ENCODE results near the gene RASL10A. TPM values are rescaled to one million over a fixed set of nuclear protein-coding genes. Genes with fewer than 3 reads are reported as not detected.

RASL10A gene
- polyA plus RNA-seq, 3 donors, result 0.12 to 0.26 TPM; not detected in 1

DNA sequence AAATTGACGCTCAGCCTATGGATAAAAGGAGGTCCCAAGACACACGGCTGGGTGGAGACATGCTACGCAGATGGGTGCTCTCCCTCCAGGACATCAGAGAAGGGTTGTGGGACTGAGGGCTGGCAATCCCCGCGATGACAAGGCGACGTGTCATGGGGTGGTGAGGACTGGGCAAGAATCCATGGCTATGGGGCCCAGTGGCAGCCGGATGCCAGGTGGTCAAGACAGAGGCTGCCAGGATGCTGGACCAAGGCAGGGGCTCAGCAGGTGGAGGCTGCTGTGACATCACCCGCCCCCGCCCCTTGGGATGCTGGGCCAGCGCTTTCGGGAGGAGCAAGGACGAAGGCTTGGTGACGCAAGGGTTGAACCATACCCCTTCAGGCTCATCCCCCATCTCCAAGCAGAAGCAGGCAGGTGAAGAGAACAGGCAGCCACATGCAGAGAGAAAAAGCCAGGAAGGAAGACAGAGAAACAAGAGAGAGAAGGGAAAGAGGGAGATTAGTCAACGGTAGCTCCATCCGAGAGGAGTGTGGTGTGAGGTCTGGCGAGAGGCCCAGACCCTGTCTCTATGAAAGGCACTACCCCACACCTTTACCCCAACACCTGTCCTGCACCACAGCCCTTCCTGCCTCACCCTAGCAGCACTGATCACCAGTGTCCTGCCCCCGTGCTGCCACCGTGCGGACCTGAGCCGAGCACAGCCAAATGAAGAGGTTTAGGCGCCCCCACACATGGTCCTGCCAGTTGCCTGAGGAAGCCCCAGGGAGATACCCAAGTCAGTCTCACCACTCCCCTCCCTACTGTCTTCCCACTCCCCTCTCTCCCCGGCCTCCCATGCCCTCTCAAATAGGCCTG is 24.1 kb upstream of the RASL10A start:
- no peak for DNase-seq (ENCODE audit: low read depth in 3 of 3, low spot score in 2 of 3)

DNA sequence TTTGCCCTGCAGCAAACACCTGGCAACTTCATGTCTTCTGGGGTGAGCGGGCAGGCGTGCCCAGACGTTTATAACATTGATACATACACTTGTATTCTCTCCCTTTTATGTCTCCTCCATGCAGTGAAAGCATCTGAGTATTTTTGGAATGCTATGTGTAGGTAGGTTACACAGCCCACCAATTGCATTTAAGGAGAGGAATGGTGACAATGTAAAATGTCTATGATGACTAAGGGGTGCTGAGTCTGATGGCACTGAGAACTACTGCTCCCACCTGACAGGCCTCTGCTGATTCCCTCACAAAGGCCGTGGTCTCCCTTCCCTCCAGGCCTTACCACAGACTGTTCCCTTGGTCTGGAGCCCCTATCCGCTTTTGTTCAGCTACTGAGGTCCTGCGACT is 22.9 kb upstream of the RASL10A start:
- DNase-seq (ENCODE audit: low read depth in 3 of 3, low spot score in 2 of 3), result no peak

DNA sequence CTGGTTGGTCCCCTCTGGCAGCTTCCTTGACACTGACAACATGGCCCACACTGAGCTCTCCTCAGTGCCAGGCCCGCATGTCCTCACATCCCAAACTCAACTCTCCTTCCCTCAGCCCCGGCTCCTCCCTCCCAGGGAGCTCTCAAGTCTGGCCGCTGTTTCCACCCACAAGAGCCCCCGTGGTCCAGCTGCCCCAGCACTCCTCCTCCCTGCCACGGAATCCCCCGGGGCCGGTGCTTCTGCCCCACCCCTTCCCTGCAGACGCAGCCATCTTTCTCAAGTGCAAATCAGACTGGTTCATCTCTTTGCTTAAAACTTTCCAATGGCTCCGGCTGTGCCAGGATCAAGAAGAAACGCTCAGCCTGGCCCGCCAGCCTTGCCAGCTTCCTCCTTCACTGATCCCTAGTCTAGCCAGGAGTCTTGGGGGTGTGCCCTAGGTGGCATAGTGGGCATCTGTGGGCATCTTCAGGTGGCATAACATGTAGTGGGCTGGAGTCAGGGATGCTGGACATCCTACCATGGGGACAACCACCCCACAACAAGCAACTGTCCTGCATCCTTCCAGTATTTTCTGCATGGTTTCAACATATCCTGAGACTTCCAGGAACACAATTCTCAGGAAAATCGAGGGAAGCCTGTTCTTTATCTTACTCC is 22.3 kb upstream of the RASL10A start:
- no peak for DNase-seq (ENCODE audit: low read depth in 3 of 3, low spot score in 2 of 3)

DNA sequence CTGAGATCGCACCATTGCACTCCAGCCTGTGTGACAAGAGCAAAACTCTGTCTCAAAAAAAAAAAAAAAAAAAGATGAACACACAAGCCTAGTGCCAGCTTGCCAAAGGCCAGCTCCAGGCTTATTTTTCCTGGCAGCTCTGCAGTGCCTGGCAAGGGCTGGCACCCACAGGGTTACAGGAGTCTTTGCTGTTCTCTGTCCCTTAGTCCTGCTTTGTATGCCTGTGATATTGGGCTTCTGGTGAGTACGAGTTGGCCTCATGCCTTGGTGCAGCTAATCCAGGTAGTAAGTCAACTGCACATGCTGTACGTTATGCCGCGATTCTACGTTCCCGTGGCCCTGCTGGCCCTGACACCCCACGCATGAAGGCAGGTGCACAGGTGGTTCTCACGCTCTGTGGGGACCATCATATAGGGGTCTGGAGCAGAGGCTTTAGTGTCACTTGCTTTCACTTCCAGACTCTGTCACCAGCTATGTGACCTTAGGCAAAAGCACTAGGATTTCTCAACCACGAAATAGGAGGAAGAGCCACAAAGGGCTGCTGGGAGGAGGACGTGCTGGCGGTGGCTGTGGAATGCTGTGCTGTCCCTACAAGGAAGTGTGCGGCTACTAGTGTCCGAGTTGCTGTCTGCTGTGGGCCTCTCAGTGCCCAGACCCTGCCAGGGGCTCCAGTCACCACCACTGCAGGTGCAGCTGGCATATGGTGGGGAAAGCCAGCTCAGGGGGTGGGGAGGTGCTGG is 21.4 kb upstream of the RASL10A start:
- no peak for DNase-seq (ENCODE audit: low read depth in 3 of 3, low spot score in 2 of 3)

DNA sequence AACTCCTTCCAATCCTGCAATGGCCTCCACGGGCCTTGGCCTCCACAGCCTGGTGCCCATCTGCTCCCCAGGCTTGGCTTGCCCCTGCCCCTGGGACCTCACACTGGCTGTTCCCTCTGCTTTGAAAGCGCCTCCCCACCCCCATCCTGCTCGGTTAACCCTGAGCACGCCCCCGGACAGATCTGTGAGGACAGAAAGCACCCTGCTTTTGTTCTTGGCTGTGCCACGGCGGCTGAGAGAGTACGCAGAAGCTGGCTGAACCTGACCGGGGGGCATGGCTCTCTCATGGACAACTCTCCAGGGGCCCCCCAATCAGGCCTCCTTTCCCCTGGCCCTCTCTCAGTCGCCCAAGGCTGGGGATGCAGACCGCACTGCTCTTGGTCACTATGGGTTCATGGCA is 20.2 kb upstream of the RASL10A start:
- DNase-seq (ENCODE audit: low read depth in 3 of 3, low spot score in 2 of 3), result no peak

DNA sequence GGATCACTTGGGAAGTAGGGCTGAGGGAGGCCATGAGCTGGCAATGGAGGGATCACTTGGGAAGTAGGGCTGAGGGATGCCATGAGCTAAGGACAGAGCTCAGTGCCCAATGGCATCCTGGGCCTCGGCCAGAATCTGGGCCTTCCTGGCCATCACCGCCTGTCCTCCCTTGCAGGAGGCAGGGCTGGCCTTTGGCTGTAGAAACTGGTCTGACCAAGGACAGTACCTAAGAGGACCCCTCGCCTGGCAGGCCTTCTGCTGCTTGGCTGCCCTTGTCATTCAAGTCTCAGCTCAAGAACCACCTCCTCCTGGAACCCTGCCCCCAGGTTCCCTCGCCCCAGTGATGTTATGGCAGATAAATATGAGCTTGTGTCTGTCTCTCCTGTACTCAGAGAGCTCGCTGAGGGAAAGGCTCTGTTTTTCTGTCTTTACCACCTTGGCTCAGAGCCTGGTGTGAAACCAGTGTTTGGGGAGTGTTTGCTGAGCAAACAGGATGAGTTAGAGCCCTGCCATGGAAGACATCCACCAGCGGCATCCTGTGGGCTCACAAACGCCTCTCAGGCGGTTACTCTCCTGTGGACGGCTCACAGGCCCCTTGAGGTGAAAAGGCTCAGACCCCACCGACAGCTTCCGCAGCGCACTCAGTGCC is 19.3 kb upstream of the RASL10A start:
- no peak for DNase-seq (ENCODE audit: low read depth in 3 of 3, low spot score in 2 of 3)

DNA sequence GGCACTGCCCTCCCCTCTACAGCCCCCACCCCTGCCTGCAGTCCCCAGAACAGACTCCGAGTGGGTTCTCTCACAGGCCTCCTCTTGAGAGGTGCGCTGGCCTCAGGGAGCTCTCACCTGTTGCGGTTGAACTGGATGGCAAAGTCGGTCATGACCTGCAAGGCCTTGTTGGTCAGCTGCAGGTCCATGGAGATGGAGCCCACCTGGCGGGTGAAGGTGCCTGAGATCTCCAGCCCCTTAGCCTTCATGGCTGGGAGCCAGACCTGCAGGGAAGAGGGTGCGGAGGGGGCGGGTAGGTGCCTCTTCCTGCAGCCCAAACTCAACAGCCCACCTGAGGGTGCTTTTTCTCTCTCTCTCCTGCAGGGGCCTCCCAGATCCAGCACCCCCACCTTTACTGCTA is 18.7 kb upstream of the RASL10A start:
- DNase-seq (ENCODE audit: low read depth in 3 of 3, low spot score in 2 of 3), result no peak

DNA sequence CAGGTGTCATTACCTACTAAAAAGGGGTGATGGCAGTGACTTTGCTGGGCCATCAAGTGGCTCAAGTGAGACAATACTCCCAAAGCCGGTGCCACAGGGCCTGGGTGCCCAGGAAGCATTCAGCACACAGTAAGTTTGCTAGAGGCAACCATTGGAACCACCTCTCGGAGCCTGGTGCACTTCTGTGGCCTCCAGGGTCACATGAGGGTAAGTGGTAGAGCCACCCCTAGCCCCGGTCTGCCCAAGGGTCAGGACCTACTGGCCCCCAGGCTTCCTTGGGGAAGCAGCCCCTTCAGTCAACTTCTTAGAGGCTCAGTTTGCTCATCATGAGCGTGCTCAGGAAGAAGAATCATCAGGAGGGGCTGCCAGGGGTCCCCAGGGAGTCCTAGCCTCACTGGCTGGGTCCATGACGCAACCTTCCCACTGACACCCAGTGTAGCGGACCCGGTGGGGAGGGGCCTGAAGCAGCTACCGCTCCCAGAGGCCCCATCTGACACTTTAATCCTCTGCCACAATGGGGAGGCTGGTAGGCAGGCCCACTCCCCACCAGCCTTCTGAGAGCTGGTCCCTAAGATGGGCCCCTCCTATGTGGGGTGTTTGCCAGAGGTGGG is 17.5 kb upstream of the RASL10A start:
- no peak for DNase-seq (ENCODE audit: low read depth in 3 of 3, low spot score in 2 of 3)

DNA sequence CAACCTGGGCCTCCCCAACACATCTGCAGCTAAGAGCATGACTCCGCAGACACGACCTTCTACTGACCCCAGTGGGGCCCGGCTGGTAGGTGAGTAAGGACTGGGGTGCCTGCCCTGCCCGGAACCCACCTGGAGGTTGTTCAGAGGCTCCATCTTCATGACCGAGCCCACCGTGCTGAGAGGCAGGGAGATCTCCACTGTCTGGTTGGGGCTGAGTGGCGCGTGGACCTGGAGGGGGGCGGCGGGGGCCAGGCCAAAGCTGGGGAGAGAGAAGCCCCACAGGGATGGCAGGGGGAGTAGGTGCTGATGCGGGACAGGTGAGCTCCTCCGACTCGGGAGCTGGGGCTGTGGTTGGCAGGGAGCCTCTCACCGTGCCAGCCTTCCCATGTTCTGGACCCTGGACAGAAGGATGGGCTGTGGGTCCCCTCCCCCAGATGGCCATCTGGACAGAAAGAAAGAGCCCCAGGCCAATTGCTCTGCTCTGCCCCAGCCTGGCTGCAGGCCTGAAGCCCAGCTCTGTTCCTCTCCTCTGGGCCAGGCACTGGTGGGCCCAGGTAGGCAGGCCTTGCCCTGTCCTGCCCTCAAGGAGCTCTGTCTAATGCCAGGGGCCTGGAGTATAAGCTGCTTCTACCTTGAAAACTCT is 16.3 kb upstream of the RASL10A start:
- no peak for DNase-seq (ENCODE audit: low read depth in 3 of 3, low spot score in 2 of 3)

DNA sequence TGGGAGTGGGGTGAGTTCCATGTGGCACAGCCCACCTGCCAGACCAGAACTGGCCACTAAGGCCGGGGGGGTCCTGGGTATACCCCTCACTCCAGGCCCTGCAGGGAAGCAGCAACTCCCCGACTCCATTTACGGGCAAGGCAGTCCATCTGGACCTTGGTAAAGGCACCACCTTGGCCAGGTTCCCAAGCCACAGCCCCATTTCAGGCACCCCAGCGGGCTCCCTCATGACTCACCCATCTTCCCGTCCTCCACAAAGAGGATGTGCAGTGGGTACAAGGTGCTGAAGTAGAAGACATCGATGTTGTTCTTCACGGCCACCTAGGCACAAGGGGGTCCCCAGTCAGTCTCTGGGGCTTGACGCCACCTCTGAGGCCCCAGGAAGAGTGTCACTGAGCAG is 15.7 kb upstream of the RASL10A start:
- DNase-seq (ENCODE audit: low read depth in 3 of 3, low spot score in 2 of 3), result no peak

DNA sequence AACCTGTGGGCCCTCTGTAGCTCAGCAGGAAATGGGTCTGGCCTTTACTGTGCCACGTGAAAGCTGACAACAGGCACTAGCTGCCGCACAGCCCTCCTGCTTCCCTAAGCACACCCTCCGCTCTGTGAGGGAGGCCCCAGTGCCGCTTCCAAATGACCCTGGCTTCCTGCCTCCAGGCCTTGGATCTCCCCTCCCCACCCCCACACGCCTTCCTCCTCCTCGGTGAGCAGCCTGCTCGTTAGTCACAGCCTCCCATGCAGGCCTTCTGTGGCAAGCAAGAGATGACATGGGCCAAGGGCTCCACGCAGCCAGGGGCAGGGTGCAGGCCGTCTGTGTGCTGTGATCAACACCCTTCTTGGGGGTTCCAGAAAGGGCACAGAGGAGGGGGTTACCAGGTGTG is 15.3 kb upstream of the RASL10A start:
- DNase-seq (ENCODE audit: low read depth in 3 of 3, low spot score in 2 of 3), result no peak

DNA sequence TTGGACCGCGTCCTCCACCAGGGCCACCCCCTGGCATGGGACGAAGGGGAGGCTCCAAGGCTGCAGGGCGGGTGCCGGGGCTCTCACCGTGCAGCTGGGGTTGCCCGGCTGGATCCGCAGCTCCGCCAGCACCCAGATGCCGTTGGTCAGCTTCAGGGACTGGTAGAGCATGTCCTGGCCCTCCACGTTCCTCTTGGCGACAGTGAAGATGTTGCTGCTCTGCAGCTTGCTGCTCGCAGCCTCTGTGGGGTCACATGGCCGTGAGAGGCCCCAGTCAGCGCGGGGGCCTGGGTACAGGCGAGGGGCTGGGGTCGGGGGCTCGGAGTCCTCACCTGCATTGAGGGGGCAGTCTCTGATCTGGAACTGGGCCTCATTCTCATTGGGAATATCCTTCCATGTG is 14.8 kb upstream of the RASL10A start:
- DNase-seq (ENCODE audit: low read depth in 3 of 3, low spot score in 2 of 3), result no peak

DNA sequence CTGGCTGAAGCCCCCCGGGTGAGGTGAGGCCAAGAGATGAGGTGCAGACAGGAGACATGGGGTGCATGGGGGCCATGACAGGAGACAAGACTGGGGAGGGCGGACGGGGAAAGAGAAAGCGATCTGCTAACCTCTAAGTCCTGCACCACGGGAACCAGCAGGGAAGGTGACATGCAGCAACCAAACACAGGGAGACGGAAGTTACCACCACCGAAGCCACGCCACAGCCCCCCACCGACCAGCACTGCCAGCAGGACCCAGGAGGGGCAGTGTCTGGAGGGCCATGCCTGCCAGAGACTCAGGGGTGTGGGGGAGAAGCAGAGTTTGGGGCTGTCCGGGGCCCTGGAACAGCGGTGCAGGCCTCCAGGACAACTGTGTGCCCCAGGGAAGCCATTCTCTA is 14.1 kb upstream of the RASL10A start:
- no peak for DNase-seq (ENCODE audit: low read depth in 3 of 3, low spot score in 2 of 3)

DNA sequence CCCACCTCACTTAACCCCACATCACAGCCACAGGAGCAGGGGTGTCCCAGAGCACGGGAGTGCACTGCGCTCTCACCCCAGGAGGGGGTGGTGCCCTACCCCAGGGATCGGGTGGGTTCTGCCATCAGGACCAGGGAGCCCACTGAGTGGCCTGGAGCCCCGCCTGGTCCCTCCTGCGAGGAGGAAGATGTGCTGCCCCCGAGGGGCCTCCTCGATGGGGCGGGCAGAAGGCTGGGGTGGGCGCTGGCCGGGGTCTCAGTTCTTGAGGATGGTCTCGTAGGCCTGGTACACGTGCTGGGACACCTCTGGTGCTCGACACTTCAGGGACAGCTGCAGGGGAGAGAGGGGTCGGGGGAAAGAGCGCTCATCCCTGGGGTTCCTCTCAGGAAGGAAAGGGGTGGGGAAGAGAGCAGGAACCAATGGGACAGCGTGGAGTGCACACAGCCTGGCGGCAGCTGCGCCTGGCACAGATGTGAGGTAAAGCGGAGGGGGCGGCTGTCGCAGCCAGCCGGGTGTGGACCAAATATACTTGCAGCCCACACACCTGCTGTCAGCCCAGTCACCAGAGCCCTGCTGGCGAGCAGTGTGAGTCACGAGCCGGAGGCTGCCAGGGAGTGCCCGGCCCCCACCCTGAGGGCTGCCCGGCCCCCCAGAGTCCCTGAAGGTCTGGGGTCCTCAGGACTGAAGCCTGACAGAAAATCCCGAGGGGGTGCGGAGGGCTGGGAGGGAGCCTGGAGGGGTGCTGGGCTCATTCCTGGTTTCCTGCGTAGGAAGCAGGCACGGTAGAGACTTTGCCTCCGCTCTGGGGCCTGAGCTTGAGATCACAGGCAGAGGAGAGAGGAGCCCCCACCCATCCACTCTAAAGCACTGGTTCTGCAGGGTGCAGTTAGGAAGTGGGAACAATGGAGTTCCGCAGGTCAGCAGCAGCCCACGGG is 13.3 kb upstream of the RASL10A start:
- no peak for DNase-seq (ENCODE audit: low read depth in 3 of 3, low spot score in 2 of 3)

DNA sequence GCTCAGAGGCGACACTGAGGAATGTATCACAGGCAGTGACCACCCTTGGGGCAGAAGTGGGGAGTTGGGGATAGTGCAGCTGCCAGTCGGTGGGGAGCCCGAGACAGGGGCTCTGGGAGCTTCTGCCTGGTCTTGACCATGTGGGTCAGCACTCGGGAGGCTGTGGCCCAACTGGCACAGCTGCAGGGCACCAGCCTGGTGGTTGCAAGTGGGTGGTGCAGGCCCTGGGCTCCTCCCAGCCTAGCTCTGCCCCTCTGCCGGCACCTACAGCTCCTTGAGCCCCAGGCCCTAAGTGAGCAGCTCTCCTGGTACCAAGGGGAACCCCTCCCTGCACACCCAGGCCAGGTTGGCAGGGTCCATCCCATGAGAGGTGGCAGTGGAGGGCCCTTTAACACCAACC is 12.6 kb upstream of the RASL10A start:
- DNase-seq (ENCODE audit: low read depth in 3 of 3, low spot score in 2 of 3), result no peak

DNA sequence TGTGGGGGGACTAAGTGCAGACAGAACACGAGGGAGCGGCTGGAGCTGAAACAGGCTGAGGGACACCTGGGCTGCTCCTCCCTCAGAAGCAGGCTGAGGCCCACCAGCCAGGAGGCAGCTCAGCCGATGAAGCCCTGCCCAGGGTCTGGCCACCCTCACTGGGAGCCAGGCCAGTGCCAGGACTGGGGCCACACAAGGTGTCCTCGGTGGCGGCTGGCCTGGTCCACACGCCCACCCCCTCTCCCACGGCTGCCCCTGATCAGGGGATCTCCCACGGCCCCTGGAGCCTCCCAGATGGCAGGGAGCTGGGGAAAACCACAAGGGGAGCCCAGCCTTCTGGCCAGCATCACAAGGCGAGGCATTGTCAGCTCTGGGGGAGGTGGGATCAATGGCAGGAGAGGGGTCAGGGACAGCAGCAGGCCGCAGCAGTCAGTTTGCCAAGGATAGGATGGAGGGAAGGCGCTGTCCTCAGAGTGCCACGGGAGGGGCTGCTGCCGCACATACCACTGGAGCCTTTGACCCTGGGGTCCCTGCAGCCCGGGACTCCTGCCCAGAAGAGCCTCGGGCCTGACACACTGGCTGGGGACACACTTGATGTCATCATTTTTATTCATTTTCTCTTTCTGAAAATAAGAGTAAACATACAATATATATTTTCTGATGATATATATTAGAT is 11.7 kb upstream of the RASL10A start:
- no peak for DNase-seq (ENCODE audit: low read depth in 3 of 3, low spot score in 2 of 3)

DNA sequence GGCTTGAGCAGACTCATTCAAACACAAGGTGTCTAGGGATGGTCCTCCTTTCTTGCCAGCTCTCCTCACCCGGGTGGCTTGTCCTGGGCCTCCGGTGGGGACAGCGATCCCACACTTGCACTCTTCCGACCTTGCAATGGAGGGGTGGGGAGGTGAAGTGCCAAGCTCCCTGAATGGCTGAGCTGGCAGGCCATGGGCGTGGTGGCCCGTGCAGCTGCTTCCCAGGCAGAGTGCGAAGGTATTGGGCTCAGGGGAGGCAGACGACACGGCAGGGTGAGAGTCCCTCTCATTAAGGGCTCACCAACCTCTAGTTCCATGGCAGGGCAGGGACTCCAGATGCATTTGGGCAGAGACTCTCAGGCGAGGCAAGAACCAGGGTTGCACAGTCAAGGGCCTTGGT is 11.0 kb upstream of the RASL10A start:
- DNase-seq (ENCODE audit: low read depth in 3 of 3, low spot score in 2 of 3), result no peak

DNA sequence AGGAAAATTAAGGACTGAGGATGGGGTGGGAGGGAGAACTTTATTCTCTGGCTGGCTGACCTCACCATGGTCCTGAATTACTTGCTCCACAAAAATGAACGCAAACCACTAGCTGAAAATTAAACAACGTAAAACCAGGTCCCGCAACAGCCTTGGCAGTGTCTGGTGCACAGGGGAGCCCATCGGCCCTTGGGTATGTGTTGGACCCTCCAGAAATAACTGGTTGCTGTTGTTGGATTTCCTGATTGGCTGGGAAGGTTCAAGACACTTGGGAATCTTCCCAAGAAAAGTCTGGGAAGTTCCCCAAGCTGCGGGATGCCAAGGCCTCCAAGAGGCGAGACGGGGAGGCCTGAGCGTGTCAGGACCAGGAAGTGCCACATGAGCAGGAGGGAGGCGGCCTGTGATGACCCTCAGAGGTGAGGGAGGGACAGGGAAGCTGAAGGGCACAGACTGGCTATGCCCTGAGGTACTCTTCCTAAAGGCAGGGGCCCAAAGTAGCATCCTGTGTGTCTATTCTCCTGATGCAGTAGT is 10.4 kb upstream of the RASL10A start:
- DNase-seq (ENCODE audit: low read depth in 3 of 3, low spot score in 2 of 3), result no peak
